OCI-LY3 (cell line): ENCODE results near the gene MAD1L1.

Source experiments
- EZH2phosphoT487 ChIP-seq: fragments of 200-600 bp; shearing (Covaris generic); IDR thresholded peaks from 2 replicates; pipeline ENCODE4 v1.6.1; 2018; ENCODE audit warnings: antibody characterized with exemption, mixed run types, low read depth
- TF ChIP-seq, protein P1 (sequence below): fragments of 200-600, 300-600 bp; sonication (generic); IDR thresholded peaks from 2 replicates; pipeline ENCODE4 v1.5.1; 2014; ENCODE audit warnings: antibody characterized with exemption, low read length, low read depth

DNA sequence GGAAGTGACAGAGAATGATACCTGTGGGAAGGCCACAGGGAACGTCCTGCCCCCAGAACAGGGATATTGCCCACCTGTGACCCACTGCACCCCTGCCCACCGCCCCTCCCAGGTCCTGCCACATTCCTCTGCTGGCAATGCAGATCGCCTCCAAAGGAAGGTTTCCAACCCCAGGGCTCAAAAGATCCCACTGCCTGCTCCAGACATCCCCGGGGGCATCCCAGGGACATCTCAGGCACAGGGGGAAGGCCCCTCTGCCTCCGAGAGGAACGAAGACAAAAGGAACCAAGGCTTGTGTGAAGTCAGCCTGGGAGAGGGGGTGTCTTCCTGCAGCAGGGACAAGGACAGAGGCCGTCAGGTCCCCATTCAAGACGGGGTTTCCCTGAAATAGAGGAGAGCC is 37.8 kb upstream of the MAD1L1 start:
- TF ChIP-seq, protein P1, sequence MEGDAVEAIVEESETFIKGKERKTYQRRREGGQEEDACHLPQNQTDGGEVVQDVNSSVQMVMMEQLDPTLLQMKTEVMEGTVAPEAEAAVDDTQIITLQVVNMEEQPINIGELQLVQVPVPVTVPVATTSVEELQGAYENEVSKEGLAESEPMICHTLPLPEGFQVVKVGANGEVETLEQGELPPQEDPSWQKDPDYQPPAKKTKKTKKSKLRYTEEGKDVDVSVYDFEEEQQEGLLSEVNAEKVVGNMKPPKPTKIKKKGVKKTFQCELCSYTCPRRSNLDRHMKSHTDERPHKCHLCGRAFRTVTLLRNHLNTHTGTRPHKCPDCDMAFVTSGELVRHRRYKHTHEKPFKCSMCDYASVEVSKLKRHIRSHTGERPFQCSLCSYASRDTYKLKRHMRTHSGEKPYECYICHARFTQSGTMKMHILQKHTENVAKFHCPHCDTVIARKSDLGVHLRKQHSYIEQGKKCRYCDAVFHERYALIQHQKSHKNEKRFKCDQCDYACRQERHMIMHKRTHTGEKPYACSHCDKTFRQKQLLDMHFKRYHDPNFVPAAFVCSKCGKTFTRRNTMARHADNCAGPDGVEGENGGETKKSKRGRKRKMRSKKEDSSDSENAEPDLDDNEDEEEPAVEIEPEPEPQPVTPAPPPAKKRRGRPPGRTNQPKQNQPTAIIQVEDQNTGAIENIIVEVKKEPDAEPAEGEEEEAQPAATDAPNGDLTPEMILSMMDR: no peak
- no peak for TF ChIP-seq EZH2phosphoT487
